H1 (cell line): ENCODE measurements around the gene ACTBL2. TPM values are rescaled to one million over a fixed set of nuclear protein-coding genes. Genes with fewer than 3 reads are reported as not detected.

ENCODE experiments used
- CTCF ChIA-PET: fragments of 300-600 bp; sonication (Branson Sonifier 250); formaldehyde crosslinking; loops from one replicate; lab custom pipeline; 2021; ENCODE audit not compliant: partially characterized antibody; lab: Charles Lee
- POLR2A ChIA-PET: fragments of 300-600 bp; sonication (Branson Sonifier 250); formaldehyde crosslinking; loops from one replicate; lab custom pipeline; 2021; ENCODE audit warnings: inconsistent platforms; ENCODE audit not compliant: partially characterized antibody; lab: Charles Lee
- DNase-seq, 2 experiments: peaks; one replicate each; pipeline versions ENCODE4 v3.0.0 to v3.0.0-alpha.2; 2010 to 2022; ENCODE audit warnings: low spot score in 2 of 2, low read depth in 1 of 2, mixed read lengths in 1 of 2
- FAIRE-seq: peaks from 2 replicates; lab custom pipeline; 2011; peaks lifted over from hg19 to GRCh38; lab: Jason Lieb, UNC
- H2AFZ ChIP-seq: 2 replicates; pipeline ENCODE4 v1.8.1; 2012; ENCODE audit warnings: low read length, inconsistent platforms
- H2AK5ac ChIP-seq: 2 replicates; pipeline ENCODE4 v1.6.1; 2013; ENCODE audit warnings: low read depth, low read length
- H2BK120ac ChIP-seq: replicated peaks from 2 replicates; pipeline ENCODE3; 2013; ENCODE audit warnings: low read depth, low read length, inconsistent platforms
- H2BK12ac ChIP-seq: 2 replicates; pipeline ENCODE4 v1.6.1; 2013; ENCODE audit warnings: low read depth, low read length
- H2BK15ac ChIP-seq: 2 replicates; pipeline ENCODE4 v1.6.1; 2013; ENCODE audit warnings: low read length
- H2BK20ac ChIP-seq: 2 replicates; pipeline ENCODE4 v1.6.1; 2013; ENCODE audit warnings: low read length
- H2BK5ac ChIP-seq: 2 replicates; pipeline ENCODE4 v1.6.1; 2013; ENCODE audit warnings: low read depth, low read length
- H3K14ac ChIP-seq: 2 replicates; pipeline ENCODE4 v1.6.1; 2013; ENCODE audit warnings: inconsistent platforms; ENCODE audit not compliant: insufficient read length
- H3K18ac ChIP-seq: 2 replicates; pipeline ENCODE4 v1.6.1; 2013; ENCODE audit warnings: low read length; ENCODE audit errors: extremely low read depth
- H3K23ac ChIP-seq: 2 replicates; pipeline ENCODE4 v1.6.1; 2013; ENCODE audit warnings: inconsistent platforms; ENCODE audit not compliant: insufficient read length
- H3K23me2 ChIP-seq: 2 replicates; pipeline ENCODE4 v1.6.1; 2013; ENCODE audit warnings: low read depth, low read length
- H3K27ac ChIP-seq: 2 replicates; pipeline ENCODE4 v1.6.1; 2011; ENCODE audit warnings: low read depth, low read length, inconsistent platforms
- H3K27me3 ChIP-seq, 4 experiments: replicated peaks in 1 of 4; 1 replicate in 1 of 4; 2 replicates in 3 of 4; pipeline versions ENCODE4 v1.6.1 to v1.8.1; 2011 to 2013; ENCODE audit warnings: low read length in 3 of 4, mild to moderate bottlenecking in 3 of 4, inconsistent platforms in 2 of 4, mixed read lengths in 2 of 4, moderate library complexity in 1 of 4; ENCODE audit not compliant: control insufficient read depth in 3 of 4, insufficient read depth in 3 of 4; ENCODE audit errors: extremely low read depth in 1 of 4
- H3K36me3 ChIP-seq, 4 experiments: 2 replicates each; pipeline versions ENCODE4 v1.6.1 to v1.8.1; 2011 to 2013; ENCODE audit warnings: mild to moderate bottlenecking in 4 of 4, low read length in 3 of 4, moderate library complexity in 2 of 4, control low read depth in 1 of 4, inconsistent platforms in 1 of 4; ENCODE audit not compliant: insufficient read depth in 4 of 4, control insufficient read depth in 2 of 4
- H3K4ac ChIP-seq: replicated peaks from 2 replicates; pipeline ENCODE3; 2013; ENCODE audit warnings: low read length, low read depth, mixed read lengths, inconsistent platforms; ENCODE audit not compliant: insufficient read length
- H3K4me1 ChIP-seq, 4 experiments: replicated peaks in 1 of 4; 1 replicate in 1 of 4; 2 replicates in 3 of 4; pipeline versions ENCODE4 v1.6.1 to v1.8.1; 2011 to 2013; ENCODE audit warnings: low read length in 3 of 4, inconsistent platforms in 2 of 4, mixed read lengths in 1 of 4; ENCODE audit not compliant: insufficient read depth in 4 of 4, control insufficient read depth in 3 of 4
- H3K4me2 ChIP-seq, 2 experiments: 2 replicates each; pipeline versions ENCODE4 v1.6.1 to v1.8.1; 2011 to 2013; ENCODE audit warnings: low read depth in 2 of 2, low read length in 2 of 2, control low read depth in 1 of 2, inconsistent platforms in 1 of 2, mild to moderate bottlenecking in 1 of 2; ENCODE audit not compliant: insufficient read depth in 1 of 2
- H3K4me3 ChIP-seq, 4 experiments: fragments of 200-600, 300-600 bp in 1 of 4; sonication (generic), shearing (Covaris generic), sonication (Bioruptor Twin) in 1 of 4; 2 replicates each; pipeline versions ENCODE4 v1.5.1 to v1.8.1; 2011 to 2016; ENCODE audit warnings: low read length in 4 of 4, low read depth in 3 of 4, control low read depth in 2 of 4, inconsistent platforms in 2 of 4, mild to moderate bottlenecking in 2 of 4, mixed read lengths in 1 of 4, moderate library complexity in 1 of 4; ENCODE audit not compliant: insufficient read depth in 2 of 4; ENCODE audit errors: extremely low read depth in 1 of 4
- H3K56ac ChIP-seq: replicated peaks from 2 replicates; pipeline ENCODE3; 2013; ENCODE audit warnings: low read depth, mild to moderate bottlenecking, mixed read lengths, low read length, inconsistent platforms; ENCODE audit not compliant: insufficient read length
- H3K79me1 ChIP-seq: 2 replicates; pipeline ENCODE4 v1.6.1; 2013; ENCODE audit warnings: low read depth, low read length, control low read depth
- H3K79me2 ChIP-seq, 2 experiments: 2 replicates each; pipeline versions ENCODE4 v1.6.1 to v1.8.1; 2012 to 2013; ENCODE audit warnings: low read length in 2 of 2, mild to moderate bottlenecking in 2 of 2, inconsistent platforms in 1 of 2; ENCODE audit not compliant: insufficient read depth in 2 of 2, control insufficient read depth in 1 of 2
- H3K9ac ChIP-seq, 4 experiments: replicated peaks in 1 of 4; 1 replicate in 1 of 4; 2 replicates in 3 of 4; pipeline versions ENCODE4 v1.6.1 to v1.8.1; 2011 to 2013; ENCODE audit warnings: low read depth in 3 of 4, low read length in 3 of 4, control low read depth in 2 of 4, mild to moderate bottlenecking in 2 of 4, moderate library complexity in 2 of 4, inconsistent platforms in 1 of 4; ENCODE audit errors: extremely low read depth in 1 of 4
- H3K9me3 ChIP-seq, 2 experiments: 2 replicates each; pipeline versions ENCODE4 v1.6.1 to v1.8.1; 2012 to 2013; ENCODE audit warnings: mild to moderate bottlenecking in 2 of 2, moderate library complexity in 2 of 2, control low read depth in 1 of 2, inconsistent platforms in 1 of 2, low read depth in 1 of 2, low read length in 1 of 2, mixed read lengths in 1 of 2; ENCODE audit not compliant: insufficient read depth in 2 of 2
- H4K20me1 ChIP-seq, 2 experiments: replicated peaks in 1 of 2; 2 replicates each; pipeline versions ENCODE3 to v1.8.1; 2011 to 2013; ENCODE audit warnings: inconsistent platforms in 2 of 2, low read length in 2 of 2, mild to moderate bottlenecking in 1 of 2; ENCODE audit not compliant: insufficient read depth in 2 of 2, control insufficient read depth in 1 of 2
- H4K5ac ChIP-seq: 2 replicates; pipeline ENCODE4 v1.6.1; 2013; ENCODE audit warnings: low read length, low read depth, mixed read lengths, inconsistent platforms; ENCODE audit not compliant: insufficient read length
- H4K8ac ChIP-seq: 2 replicates; pipeline ENCODE4 v1.8.0; 2013; ENCODE audit warnings: mild to moderate bottlenecking, moderate library complexity, low read length, inconsistent platforms; ENCODE audit not compliant: insufficient read depth; ENCODE audit errors: extremely low read depth
- H4K91ac ChIP-seq: replicated peaks from 2 replicates; pipeline ENCODE3; 2013; ENCODE audit warnings: low read length, mixed read lengths, inconsistent platforms; ENCODE audit not compliant: insufficient read length
- BCL11A ChIP-seq, 2 experiments: IDR thresholded peaks; one replicate each; pipeline ENCODE4 v1.6.1; 2011; ENCODE audit warnings: low read depth in 2 of 2, low read length in 2 of 2, mild to moderate bottlenecking in 2 of 2
- NANOG ChIP-seq: IDR thresholded peaks from 2 replicates; pipeline ENCODE4 v1.6.1; 2011; ENCODE audit warnings: low read length, low read depth, mild to moderate bottlenecking, inconsistent platforms; ENCODE audit not compliant: insufficient read depth, poor library complexity, severe bottlenecking
- RXRA ChIP-seq: IDR thresholded peaks from 2 replicates; pipeline ENCODE4 v1.6.1; 2011; ENCODE audit warnings: low read depth, mild to moderate bottlenecking, low read length, moderate library complexity; ENCODE audit not compliant: insufficient read depth
- SAP30 ChIP-seq: fragments of 300-600 bp; sonication (generic); IDR thresholded peaks from 2 replicates; pipeline ENCODE4 v1.7.1; 2012; ENCODE audit warnings: low read length, moderate library complexity, mild to moderate bottlenecking, inconsistent platforms; ENCODE audit not compliant: insufficient read depth, insufficient replicate concordance
- WGBS, 2 experiments: shearing (Covaris generic) in 1 of 2; methylation state at CpG; one replicate each; pipeline versions ENCODE4 v1.1.6 to v1.1.7; 2013 to 2015; ENCODE audit warnings: low lambda C conversion rate in 2 of 2, mixed read lengths in 2 of 2, inconsistent platforms in 1 of 2, low coverage in 1 of 2, missing lambda C conversion rate in 1 of 2; ENCODE audit not compliant: insufficient replicate concordance in 2 of 2, insufficient coverage in 1 of 2, insufficient read length in 1 of 2; ENCODE audit errors: extremely low coverage in 1 of 2, missing lambda C conversion rate in 1 of 2; 5-methylcytosine and 5-hydroxymethylcytosine counted together
- polyA plus RNA-seq, 7 experiments: library from polyadenylated mRNA; depleted of rRNA in 3 of 7; stranded (reverse) in 5 of 7; unstranded in 2 of 7; fragments of >200 nt in 5 of 7; fragments of 200-250 nt in 2 of 7; gene quantifications; 1 replicate in 5 of 7; 2 replicates in 1 of 7; 4 replicates in 1 of 7; pipeline versions ENCODE4 v1.2.1 to v1.2.3, GENCODE V29; 2011 to 2013; ENCODE audit warnings: missing spikeins in 2 of 7, mixed read lengths in 2 of 7
- total RNA-seq: library from RNA; stranded (reverse); fragmentation: NEBNext Ultra II Directional; extraction: Animal tissue kit (Norgen Biotek cat#: 25700); gene quantifications from 2 replicates; pipeline ENCODE4 v1.2.1, GENCODE V29; 2021

ACTBL2 gene
- total and polyA plus RNA-seq, 2 of the 8 experiments (the other 6 are each of a cell fraction or from before 2014, with no cell fraction given) = not detected

- H2BK120ac ChIP-seq = no peak overlapping the region
- CTCF ChIA-PET = interaction anchor here (0.7 to 2.8 kb wide), 6 partner anchors 11 to 971 kb away, joined by 3 to 10 read pairs (median 4); no protein-coding TSS in a partner anchor
- no peak for DNase-seq
- H3K27me3 ChIP-seq = no peaks in the 10 kb centered on the region
- no peak overlapping the region for H2BK15ac ChIP-seq
- H3K36me3 ChIP-seq = no peaks in the 10 kb centered on the region
- H4K5ac ChIP-seq = no peak overlapping the region
- no peaks in the 10 kb centered on the region for H3K79me2 ChIP-seq
- H3K56ac ChIP-seq = no peak overlapping the region
- H3K9me3 ChIP-seq = no peaks in the 10 kb centered on the region
- no peak overlapping the region for H4K91ac ChIP-seq
- H3K79me1 ChIP-seq = no peaks in the 10 kb centered on the region
- no peak overlapping the region for H3K14ac ChIP-seq
- H2AK5ac ChIP-seq = no peak overlapping the region
- H2AFZ ChIP-seq = no peak overlapping the region
- 93% methylated on average over 6 of the region's 6 CpGs; no CpG with 5 or more reads in 1 of the 2 experiments for WGBS, 2 experiments
- H3K4me1 ChIP-seq = peaks cover 0 to 3% (median under 1%) of the 10 kb centered on the region in 4 experiments; a peak in 2 of 7 replicates
- H3K23me2 ChIP-seq = peaks cover 2% of the 10 kb centered on the region; the same call in 1 of the 2 replicates
- no peak overlapping the region for H3K27ac ChIP-seq
- H2BK12ac ChIP-seq = no peak overlapping the region
- no peak overlapping the region for H3K9ac ChIP-seq
- H3K4me2 ChIP-seq = no peak overlapping the region
- TF ChIP-seq SAP30 = no peak
- no peak for TF ChIP-seq BCL11A (IDR thresholded peaks at IDR 0.05; ENCODE audit: low read depth in 2 of 2, low read length in 2 of 2)
- no peak for TF ChIP-seq RXRA
- no peak for TF ChIP-seq NANOG
- TF ChIP-seq, all 59 proteins: peak for 0
- H3K4me3 ChIP-seq = no peak overlapping the region
- no peak overlapping the region for H2BK5ac ChIP-seq
- no peak overlapping the region for H3K18ac ChIP-seq
- POLR2A ChIA-PET = no interaction called here
- H3K23ac ChIP-seq = no peak overlapping the region
- H4K8ac ChIP-seq = no peak overlapping the region
- no peak overlapping the region for H2BK20ac ChIP-seq
- no peaks in the 10 kb centered on the region for H4K20me1 ChIP-seq
- FAIRE-seq = no peak
- no peak overlapping the region for H3K4ac ChIP-seq
These were observed 12.9 kb upstream of the ACTBL2 start for GRCh38 chr5:57495285-57496086.
